HEK293 (cell line): ENCODE data around the gene GALNS.

Experiments
- CTCF ChIA-PET: fragments of 350-600 bp; formaldehyde crosslinking; extraction: SDS; loops from one replicate; lab custom pipeline; 2021; ENCODE audit warnings: antibody characterized with exemption; lab: Yijun Ruan, JAX
- POLR2A ChIA-PET: fragments of 300-600 bp; formaldehyde crosslinking; extraction: SDS; loops from one replicate; lab custom pipeline; 2020; ENCODE audit warnings: antibody characterized with exemption, inconsistent platforms; lab: Yijun Ruan, JAX
- H3K27ac ChIP-seq: fragments of 200-500 bp; sonication (Bioruptor generic); 2 replicates; pipeline ENCODE4 v1.5.1; 2014; ENCODE audit warnings: low read depth, low read length, control low read depth, inconsistent platforms; ENCODE audit errors: extremely low read depth
- H3K36me3 ChIP-seq, 2 experiments: fragments of 200-500 bp in 1 of 2; sonication (Bioruptor generic) in 1 of 2; 1 replicate in 1 of 2; 2 replicates in 1 of 2; pipeline ENCODE4 v1.5.1; 2014 to 2017; ENCODE audit warnings: inconsistent platforms in 2 of 2, low read length in 2 of 2; ENCODE audit not compliant: control insufficient read depth in 2 of 2, insufficient read depth in 1 of 2
- H3K4me1 ChIP-seq: fragments of 200-500 bp; sonication (Bioruptor generic); 2 replicates; pipeline ENCODE4 v1.5.1; 2014; ENCODE audit warnings: mild to moderate bottlenecking, low read length, inconsistent platforms; ENCODE audit not compliant: control insufficient read depth, insufficient read depth
- H3K4me3 ChIP-seq: 2 replicates; pipeline ENCODE4 v1.5.1; 2011; ENCODE audit warnings: low read depth, mild to moderate bottlenecking, control low read depth, low read length, moderate library complexity
- H3K9me3 ChIP-seq: fragments of 200-500 bp; sonication (Bioruptor generic); 2 replicates; pipeline ENCODE4 v1.5.1; 2014; ENCODE audit warnings: low read depth, low read length, inconsistent platforms; ENCODE audit not compliant: control insufficient read depth, insufficient read depth
- BCL6B ChIP-seq: fragments of 450-650 bp; formaldehyde crosslinking; IDR thresholded peaks from 2 replicates; pipeline ENCODE4 v1.5.1; 2017; ENCODE audit warnings: missing biosample characterization, missing genetic modification characterization
- KLF10 ChIP-seq: fragments of 450-650 bp; IDR thresholded peaks from 2 replicates; pipeline ENCODE4 v1.5.1; 2018; ENCODE audit warnings: missing biosample characterization, mild to moderate bottlenecking, missing genetic modification characterization
- OSR2 ChIP-seq: fragments of 450-650 bp; formaldehyde crosslinking; IDR thresholded peaks from 2 replicates; pipeline ENCODE4 v1.5.1; 2016; ENCODE audit warnings: missing biosample characterization, missing genetic modification characterization
- SCRT2 ChIP-seq: fragments of 450-650 bp; formaldehyde crosslinking; IDR thresholded peaks from 2 replicates; pipeline ENCODE4 v1.5.1; 2016; ENCODE audit warnings: missing biosample characterization, missing genetic modification characterization
- ZBTB1 ChIP-seq: fragments of 450-650 bp; formaldehyde crosslinking; IDR thresholded peaks from 2 replicates; pipeline ENCODE4 v1.5.1; 2016; ENCODE audit warnings: missing biosample characterization, missing genetic modification characterization
- ZBTB17 ChIP-seq: fragments of 450-650 bp; formaldehyde crosslinking; IDR thresholded peaks from 2 replicates; pipeline ENCODE4 v1.5.1; 2016; ENCODE audit warnings: missing biosample characterization, missing genetic modification characterization
- ZBTB48 ChIP-seq: fragments of 450-650 bp; formaldehyde crosslinking; IDR thresholded peaks from 2 replicates; pipeline ENCODE4 v1.5.1; 2016; ENCODE audit warnings: missing biosample characterization, missing genetic modification characterization
- ZEB2 ChIP-seq: fragments of 450-650 bp; formaldehyde crosslinking; IDR thresholded peaks from 2 replicates; pipeline ENCODE4 v1.5.1; 2016; ENCODE audit warnings: missing biosample characterization, missing genetic modification characterization
- ZNF138 ChIP-seq: fragments of 450-650 bp; formaldehyde crosslinking; IDR thresholded peaks from 2 replicates; pipeline ENCODE4 v1.5.1; 2016; ENCODE audit warnings: missing biosample characterization, missing genetic modification characterization, borderline replicate concordance
- ZNF292 ChIP-seq: fragments of 450-650 bp; formaldehyde crosslinking; IDR thresholded peaks from 2 replicates; pipeline ENCODE4 v1.5.1; 2016; ENCODE audit warnings: low read depth, missing biosample characterization, missing genetic modification characterization, borderline replicate concordance
- ZNF335 ChIP-seq: fragments of 450-650 bp; formaldehyde crosslinking; conservative IDR thresholded peaks from 2 replicates; pipeline ENCODE4 v1.5.1; 2016; ENCODE audit warnings: missing biosample characterization, missing genetic modification characterization
- ZNF394 ChIP-seq: fragments of 450-650 bp; formaldehyde crosslinking; IDR thresholded peaks from 2 replicates; pipeline ENCODE4 v1.5.1; 2016; ENCODE audit warnings: missing biosample characterization, missing genetic modification characterization, mild to moderate bottlenecking, moderate library complexity, borderline replicate concordance
- ZNF449 ChIP-seq: fragments of 450-650 bp; formaldehyde crosslinking; IDR thresholded peaks from 2 replicates; pipeline ENCODE4 v1.5.1; 2017; ENCODE audit warnings: missing biosample characterization, mild to moderate bottlenecking, missing genetic modification characterization, moderate library complexity
- ZNF510 ChIP-seq: fragments of 450-650 bp; formaldehyde crosslinking; IDR thresholded peaks from 2 replicates; pipeline ENCODE4 v1.5.1; 2018; ENCODE audit warnings: mild to moderate bottlenecking, missing genetic modification characterization, missing biosample characterization; ENCODE audit not compliant: insufficient replicate concordance
- ZNF558 ChIP-seq: fragments of 450-650 bp; formaldehyde crosslinking; IDR thresholded peaks from 2 replicates; pipeline ENCODE4 v1.5.1; 2016; ENCODE audit warnings: missing biosample characterization, missing genetic modification characterization
- ZNF571 ChIP-seq: fragments of 450-650 bp; formaldehyde crosslinking; IDR thresholded peaks from 2 replicates; pipeline ENCODE4 v1.5.0; 2017; ENCODE audit warnings: missing biosample characterization, missing genetic modification characterization
- ZNF600 ChIP-seq: fragments of 450-650 bp; formaldehyde crosslinking; IDR thresholded peaks from 2 replicates; pipeline ENCODE4 v1.5.1; 2016; ENCODE audit warnings: missing biosample characterization, missing genetic modification characterization
- ZNF670 ChIP-seq: fragments of 450-650 bp; formaldehyde crosslinking; IDR thresholded peaks from 2 replicates; pipeline ENCODE4 v1.5.1; 2016; ENCODE audit warnings: missing biosample characterization, missing genetic modification characterization, low read depth
- ZNF692 ChIP-seq: fragments of 450-650 bp; formaldehyde crosslinking; IDR thresholded peaks from 2 replicates; pipeline ENCODE4 v1.5.1; 2016; ENCODE audit warnings: missing biosample characterization, missing genetic modification characterization
- ZSCAN16 ChIP-seq: fragments of 450-650 bp; formaldehyde crosslinking; IDR thresholded peaks from 2 replicates; pipeline ENCODE4 v1.5.1; 2016; ENCODE audit warnings: missing biosample characterization, missing genetic modification characterization
- ZSCAN4 ChIP-seq: fragments of 450-650 bp; formaldehyde crosslinking; IDR thresholded peaks from 2 replicates; pipeline ENCODE4 v1.5.1; 2017; ENCODE audit warnings: missing biosample characterization, missing genetic modification characterization

The GALNS gene

GRCh38 chr16:88768071-88768783, 88.5 kb downstream of the GALNS start (continued):
- no peak for TF ChIP-seq OSR2
- no peak for TF ChIP-seq ZNF138 (tag by site-specific recombination)
- no peak for TF ChIP-seq KLF10 (tag by site-specific recombination)
- no peak for TF ChIP-seq ZNF335 (tag by site-specific recombination)
- no peak for TF ChIP-seq ZNF558 (tag by site-specific recombination)
- peak; percentile 72 for TF ChIP-seq ZNF449
- no peak for TF ChIP-seq ZNF292 (tag by site-specific recombination)
- no peak for TF ChIP-seq ZEB2 (tag by site-specific recombination)
- TF ChIP-seq ZSCAN16 (tag by site-specific recombination), result no peak
- no peak for TF ChIP-seq ZNF670
- TF ChIP-seq ZBTB1 (tag by site-specific recombination), result no peak
- no peak for TF ChIP-seq ZNF571 (tag by site-specific recombination)
- peak; percentile 78 for TF ChIP-seq ZNF692
- no peak for TF ChIP-seq ZSCAN4 (tag by site-specific recombination)
- TF ChIP-seq ZNF394 (tag by site-specific recombination), result peak; percentile 39; the same call in 1 of the 2 replicates
- TF ChIP-seq BCL6B, result no peak

GRCh38 chr16:88767546-88768070, 89.1 kb downstream of the GALNS start:
- CTCF ChIA-PET, result interaction anchor here (0.7 to 9.2 kb wide), 2 partner anchors 15 to 31 kb away, joined by 3 to 58 read pairs; no protein-coding TSS in a partner anchor
- peaks cover 30% of the 10 kb centered on the region for H3K4me1 ChIP-seq

GRCh38 chr16:88766975-88767374, 89.8 kb downstream of the GALNS start:
- Histone ChIP-seq H3K4me3 (no peak overlapping the region), H3K9me3 (no peaks in the 10 kb centered on the region)
- peak; percentile 47; the same call in 1 of the 2 replicates for TF ChIP-seq ZBTB17
- no peak for TF ChIP-seq SCRT2
- no peak for TF ChIP-seq ZNF510 (tag by site-specific recombination)
- TF ChIP-seq, all 188 proteins: peak for 1
- CTCF ChIA-PET, result interaction anchor here (0.7 to 9.2 kb wide), 2 partner anchors 16 to 30 kb away, joined by 3 to 58 read pairs; no protein-coding TSS in a partner anchor
- POLR2A ChIA-PET, result interaction anchor here (6.8 kb wide), 1 partner anchor 15 kb away, joined by 97 read pairs; the partner anchor contains the start of gene PIEZO1
- Histone ChIP-seq H3K36me3 (no peaks in the 10 kb centered on the region), H3K27ac (no peak overlapping the region), H3K4me1 (peaks cover 30% of the 10 kb centered on the region)

More at GRCh38 chr16:88767546-88768070, 89.1 kb downstream of the GALNS start:
- Histone ChIP-seq H3K36me3 (no peaks in the 10 kb centered on the region), H3K9me3 (no peaks in the 10 kb centered on the region), H3K4me3 (no peak overlapping the region), H3K27ac (no peak overlapping the region; the same call in 1 of the 2 replicates)
- no peak for TF ChIP-seq ZNF600
- peak; percentile 34; the same call in 1 of the 2 replicates for TF ChIP-seq ZBTB48 (tag by site-specific recombination)
- POLR2A ChIA-PET, result interaction anchor here (6.8 kb wide), 1 partner anchor 15 kb away, joined by 97 read pairs; the partner anchor contains the start of gene PIEZO1
